Measurements from ENCODE around the gene PLEKHG3. TPM values are rescaled to one million over a fixed set of nuclear protein-coding genes. Genes with fewer than 3 reads are reported as not detected.

PLEKHG3 gene
- total RNA-seq, 2 experiments from 2014 or later, result not detected

DNA sequence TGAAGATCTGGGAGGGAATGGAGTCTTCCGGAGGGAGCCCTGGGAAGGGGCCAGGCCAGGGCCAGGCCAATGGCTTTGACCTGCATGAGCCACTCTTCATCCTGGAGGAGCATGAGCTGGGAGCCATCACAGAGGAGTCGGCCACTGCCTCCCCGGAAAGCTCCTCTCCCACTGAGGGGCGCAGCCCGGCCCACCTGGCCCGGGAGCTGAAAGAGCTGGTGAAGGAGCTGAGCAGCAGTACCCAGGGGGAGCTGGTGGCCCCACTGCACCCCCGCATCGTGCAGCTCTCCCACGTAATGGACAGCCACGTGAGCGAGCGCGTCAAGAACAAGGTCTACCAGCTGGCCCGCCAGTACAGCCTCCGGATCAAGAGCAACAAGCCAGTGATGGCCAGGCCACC lies 37.7 kb downstream of the PLEKHG3 start:
- Histone ChIP-seq H3K9me2 (ENCODE audit: insufficient read depth, low read length) (no peaks in the 10 kb centered on the region), H3K36me3 (ENCODE audit: insufficient read depth, low read length) (no peaks in the 10 kb centered on the region), H3K4me1 (ENCODE audit: insufficient read depth, low read length, poor library complexity, severe bottlenecking) (no peaks in the 10 kb centered on the region), H3K27ac (ENCODE audit: low read depth, low read length, poor library complexity, severe bottlenecking) (no peak overlapping the region), H4K20me1 (ENCODE audit: insufficient read depth, low read length) (no peaks in the 10 kb centered on the region), H2AFZ (ENCODE audit: low read length) (no peak overlapping the region), H3K4me2 (ENCODE audit: low read length) (no peak overlapping the region), H3K9me3 (ENCODE audit: low read length) (no peaks in the 10 kb centered on the region), H3K4me3 (ENCODE audit: low read depth, low read length, poor library complexity, severe bottlenecking) (no peak overlapping the region), H3K79me2 (ENCODE audit: insufficient read depth, low read depth, low read length) (no peaks in the 10 kb centered on the region)
- intact Hi-C loops (cut with micrococcal nuclease; ENCODE audit: unreplicated experiment), result no loop called here
- no TSS peak for BruUV-seq (replicated peaks)
- DNase-seq (ENCODE audit: low spot score), result no peak
- ChIA-PET POLR2A (interaction anchor here (0.5 kb wide), 1 partner anchor 1082 kb away, joined by 4 read pairs; no protein-coding TSS in a partner anchor), CTCF (ENCODE audit: unreplicated experiment) (no interaction called here)
- TF ChIP-seq EZH2phosphoT487 (IDR thresholded peaks at IDR 0.05; ENCODE audit: borderline replicate concordance, low read depth, low read length), result no peak
- TF ChIP-seq, protein P1, sequence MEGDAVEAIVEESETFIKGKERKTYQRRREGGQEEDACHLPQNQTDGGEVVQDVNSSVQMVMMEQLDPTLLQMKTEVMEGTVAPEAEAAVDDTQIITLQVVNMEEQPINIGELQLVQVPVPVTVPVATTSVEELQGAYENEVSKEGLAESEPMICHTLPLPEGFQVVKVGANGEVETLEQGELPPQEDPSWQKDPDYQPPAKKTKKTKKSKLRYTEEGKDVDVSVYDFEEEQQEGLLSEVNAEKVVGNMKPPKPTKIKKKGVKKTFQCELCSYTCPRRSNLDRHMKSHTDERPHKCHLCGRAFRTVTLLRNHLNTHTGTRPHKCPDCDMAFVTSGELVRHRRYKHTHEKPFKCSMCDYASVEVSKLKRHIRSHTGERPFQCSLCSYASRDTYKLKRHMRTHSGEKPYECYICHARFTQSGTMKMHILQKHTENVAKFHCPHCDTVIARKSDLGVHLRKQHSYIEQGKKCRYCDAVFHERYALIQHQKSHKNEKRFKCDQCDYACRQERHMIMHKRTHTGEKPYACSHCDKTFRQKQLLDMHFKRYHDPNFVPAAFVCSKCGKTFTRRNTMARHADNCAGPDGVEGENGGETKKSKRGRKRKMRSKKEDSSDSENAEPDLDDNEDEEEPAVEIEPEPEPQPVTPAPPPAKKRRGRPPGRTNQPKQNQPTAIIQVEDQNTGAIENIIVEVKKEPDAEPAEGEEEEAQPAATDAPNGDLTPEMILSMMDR (conservative IDR thresholded peaks at IDR 0.05; ENCODE audit: low read length), result no peak

DNA sequence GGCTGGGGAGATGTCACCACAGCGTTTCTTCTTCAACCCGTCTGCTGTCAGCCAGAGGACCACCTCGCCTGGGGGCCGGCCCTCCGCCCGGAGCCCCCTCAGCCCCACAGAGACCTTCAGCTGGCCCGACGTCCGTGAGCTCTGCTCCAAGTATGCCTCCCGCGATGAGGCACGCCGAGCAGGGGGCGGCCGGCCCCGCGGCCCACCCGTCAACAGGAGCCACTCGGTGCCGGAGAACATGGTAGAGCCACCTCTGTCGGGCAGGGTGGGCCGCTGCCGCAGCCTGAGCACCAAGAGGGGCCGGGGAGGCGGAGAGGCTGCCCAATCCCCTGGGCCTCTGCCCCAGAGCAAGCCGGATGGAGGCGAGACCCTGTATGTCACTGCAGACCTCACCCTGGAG lies 38.8 kb downstream of the PLEKHG3 start:
- ChIA-PET POLR2A (no interaction called here), CTCF (ENCODE audit: unreplicated experiment) (no interaction called here)
- Histone ChIP-seq H3K4me3 (ENCODE audit: low read depth, low read length, poor library complexity, severe bottlenecking) (no peak overlapping the region), H3K36me3 (ENCODE audit: insufficient read depth, low read length) (no peaks in the 10 kb centered on the region), H3K27ac (ENCODE audit: low read depth, low read length, poor library complexity, severe bottlenecking) (no peak overlapping the region), H3K79me2 (ENCODE audit: insufficient read depth, low read depth, low read length) (no peaks in the 10 kb centered on the region), H3K4me1 (ENCODE audit: insufficient read depth, low read length, poor library complexity, severe bottlenecking) (no peaks in the 10 kb centered on the region), H2AFZ (ENCODE audit: low read length) (no peak overlapping the region), H3K4me2 (ENCODE audit: low read length) (no peak overlapping the region), H3K9me2 (ENCODE audit: insufficient read depth, low read length) (no peaks in the 10 kb centered on the region), H3K9me3 (ENCODE audit: low read length) (no peaks in the 10 kb centered on the region), H4K20me1 (ENCODE audit: insufficient read depth, low read length) (no peaks in the 10 kb centered on the region)
- DNase-seq (ENCODE audit: low spot score), result no peak
- intact Hi-C loops (cut with micrococcal nuclease; ENCODE audit: unreplicated experiment), result no loop called here
- TF ChIP-seq EZH2phosphoT487 (IDR thresholded peaks at IDR 0.05; ENCODE audit: borderline replicate concordance, low read depth, low read length), result no peak
- TF ChIP-seq, protein P1 (conservative IDR thresholded peaks at IDR 0.05; ENCODE audit: low read length), result no peak
- BruUV-seq (replicated peaks), result no TSS peak

DNA sequence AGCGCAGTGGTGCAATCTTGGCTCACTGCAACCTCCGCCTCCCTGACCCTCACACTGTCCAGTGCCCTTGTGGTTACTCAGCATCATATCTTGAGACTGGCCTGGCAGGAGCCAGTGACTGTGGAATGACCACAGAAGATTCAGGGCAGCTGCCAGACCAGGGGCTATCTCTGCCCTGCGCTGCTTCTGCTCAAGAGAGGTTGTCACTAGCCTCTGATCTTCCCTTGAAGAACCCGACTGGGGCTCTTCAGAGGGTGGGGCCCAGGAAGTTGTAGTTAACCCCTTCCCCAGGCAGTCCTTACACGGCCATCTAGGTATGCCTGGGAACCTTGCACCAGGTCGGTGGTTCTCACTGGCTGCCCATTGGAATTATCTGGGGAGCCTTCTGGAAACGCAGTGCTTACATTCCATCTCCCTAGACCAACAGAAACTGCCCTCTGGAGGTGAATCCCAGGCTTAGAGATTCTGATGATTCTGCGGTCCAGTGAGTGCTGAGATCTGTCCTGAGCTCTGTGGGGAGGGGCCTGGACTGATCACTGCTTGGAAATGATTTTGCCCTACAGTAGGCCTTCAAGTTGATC lies 41.4 kb downstream of the PLEKHG3 start:
- Histone ChIP-seq H3K9me2 (ENCODE audit: insufficient read depth, low read length) (no peaks in the 10 kb centered on the region), H3K9me3 (ENCODE audit: low read length) (no peaks in the 10 kb centered on the region), H2AFZ (ENCODE audit: low read length) (no peak overlapping the region), H4K20me1 (ENCODE audit: insufficient read depth, low read length) (no peaks in the 10 kb centered on the region), H3K79me2 (ENCODE audit: insufficient read depth, low read depth, low read length) (no peaks in the 10 kb centered on the region), H3K36me3 (ENCODE audit: insufficient read depth, low read length) (no peaks in the 10 kb centered on the region), H3K4me3 (ENCODE audit: low read depth, low read length, poor library complexity, severe bottlenecking) (no peak overlapping the region), H3K4me2 (ENCODE audit: low read length) (no peak overlapping the region), H3K27ac (ENCODE audit: low read depth, low read length, poor library complexity, severe bottlenecking) (no peak overlapping the region), H3K4me1 (ENCODE audit: insufficient read depth, low read length, poor library complexity, severe bottlenecking) (no peaks in the 10 kb centered on the region)
- no peak for DNase-seq (ENCODE audit: low spot score)
- CTCF ChIA-PET (ENCODE audit: unreplicated experiment), result no interaction called here
- POLR2A ChIA-PET, result no interaction called here
- intact Hi-C loops (cut with micrococcal nuclease; ENCODE audit: unreplicated experiment), result no loop called here
- TF ChIP-seq EZH2phosphoT487 (IDR thresholded peaks at IDR 0.05; ENCODE audit: borderline replicate concordance, low read depth, low read length), result no peak
- TF ChIP-seq, protein P1 (conservative IDR thresholded peaks at IDR 0.05; ENCODE audit: low read length), result no peak
- no TSS peak for BruUV-seq (replicated peaks)

All from OCI-LY7 (cell line).